PFSK-1 (cell line): ENCODE data around the gene ZNF346.

ENCODE experiments used
- POLR2AphosphoS5 ChIP-seq: IDR thresholded peaks from 2 replicates; pipeline ENCODE4 v1.6.1; 2012; ENCODE audit warnings: low read depth, mild to moderate bottlenecking, control low read depth, low read length, moderate library complexity
- REST ChIP-seq, 2 experiments: IDR thresholded peaks; 2 replicates each; pipeline versions ENCODE4 v1.6.1 to v1.8.0; 2011 to 2012; ENCODE audit warnings: low read depth in 2 of 2, low read length in 2 of 2, control low read depth in 1 of 2, inconsistent platforms in 1 of 2, mild to moderate bottlenecking in 1 of 2, moderate library complexity in 1 of 2; ENCODE audit not compliant: insufficient read depth in 1 of 2

- TF ChIP-seq REST (IDR thresholded peaks at IDR 0.05; ENCODE audit: insufficient read depth in 1 of 2, low read depth in 2 of 2, low read length in 2 of 2) (no peak), POLR2AphosphoS5 (no peak)
Measured at GRCh38 chr5:177130211-177131018, 107.9 kb downstream of the ZNF346 start.
